Measurements from ENCODE around the gene SLC17A9.

The SLC17A9 gene

GRCh38 chr20:63003546-63003945 is 51.0 kb downstream of the SLC17A9 start:
- DNase-seq (ENCODE audit: low read depth) = no peak

GRCh38 chr20:63004607-63005364 is 52.3 kb downstream of the SLC17A9 start:
- no peak for DNase-seq (ENCODE audit: low read depth)

GRCh38 chr20:63005365-63005861 is 52.9 kb downstream of the SLC17A9 start:
- no peak for DNase-seq (ENCODE audit: low read depth)

- no peak for DNase-seq (ENCODE audit: low read depth)
Observed at GRCh38 chr20:63005862-63006539, 53.5 kb downstream of the SLC17A9 start.

- DNase-seq (ENCODE audit: low read depth) = no peak
Observed at GRCh38 chr20:63006540-63007359, 54.2 kb downstream of the SLC17A9 start, which contains the start of gene BHLHE23. Gene BHLHE23 (minus strand): TSS chr20:63006964. CDS start chr20:63006774, 190 bp downstream.

- DNase-seq (ENCODE audit: low read depth) = no peak
Observed at GRCh38 chr20:63007360-63007645, 54.8 kb downstream of the SLC17A9 start.

GRCh38 chr20:63007646-63008488 is 55.4 kb downstream of the SLC17A9 start:
- no peak for DNase-seq (ENCODE audit: low read depth)

GRCh38 chr20:63008541-63009044 is 56.1 kb downstream of the SLC17A9 start:
- DNase-seq (ENCODE audit: low read depth) = no peak

GRCh38 chr20:63009045-63009961 is 56.8 kb downstream of the SLC17A9 start:
- DNase-seq (ENCODE audit: low read depth) = peak; percentile 32

- DNase-seq (ENCODE audit: low read depth) = no peak
Observed at GRCh38 chr20:63009988-63010769, 57.7 kb downstream of the SLC17A9 start.

GRCh38 chr20:63011798-63012197 is 59.3 kb downstream of the SLC17A9 start:
- DNase-seq (ENCODE audit: low read depth) = no peak

- no peak for DNase-seq (ENCODE audit: low read depth)
Observed at GRCh38 chr20:63013207-63013606, 60.7 kb downstream of the SLC17A9 start.

GRCh38 chr20:63014287-63014686 is 61.8 kb downstream of the SLC17A9 start:
- DNase-seq (ENCODE audit: low read depth) = no peak

GRCh38 chr20:63014710-63015109 is 62.2 kb downstream of the SLC17A9 start:
- DNase-seq (ENCODE audit: low read depth) = no peak

- no peak for DNase-seq (ENCODE audit: low read depth)
Observed at GRCh38 chr20:63015147-63015661, 62.7 kb downstream of the SLC17A9 start.

- DNase-seq (ENCODE audit: low read depth) = no peak
Observed at GRCh38 chr20:63015662-63016361, 63.3 kb downstream of the SLC17A9 start.

GRCh38 chr20:63016514-63017075 is 64.1 kb downstream of the SLC17A9 start:
- no peak for DNase-seq (ENCODE audit: low read depth)

GRCh38 chr20:63017076-63017825 is 64.7 kb downstream of the SLC17A9 start:
- DNase-seq (ENCODE audit: low read depth) = no peak

Measured in fibroblast of the conjunctiva (primary cell).